Measurements from ENCODE around the gene VCAN. TPM values are rescaled to one million over a fixed set of nuclear protein-coding genes. Genes with fewer than 3 reads are reported as not detected.

Gene VCAN
- total RNA-seq, 4 donors from 2014 or later: 10.5 to 40.4 (median 16.6) TPM

- Histone ChIP-seq H3K27me3 (no peaks in the 10 kb centered on the region), H3K36me3 (no peaks in the 10 kb centered on the region), H3K4me1 (no peaks in the 10 kb centered on the region), H3K9me3 (no peaks in the 10 kb centered on the region), H3K27ac (no peak overlapping the region), H3K4me3 (no peak overlapping the region)
- DNase-seq: no peak
- TF ChIP-seq POLR2A (IDR thresholded peaks at IDR 0.05) (no peak), CTCF (IDR thresholded peaks at IDR 0.05) (no peak)
Measured at GRCh38 chr5:83522446-83522845, 50.9 kb downstream of the VCAN start.

- Histone ChIP-seq H3K27me3 (no peaks in the 10 kb centered on the region), H3K4me3 (no peak overlapping the region), H3K9me3 (no peaks in the 10 kb centered on the region), H3K4me1 (no peaks in the 10 kb centered on the region), H3K36me3 (no peaks in the 10 kb centered on the region), H3K27ac (no peak overlapping the region)
- DNase-seq: no peak
- TF ChIP-seq CTCF (IDR thresholded peaks at IDR 0.05) (no peak), POLR2A (IDR thresholded peaks at IDR 0.05) (no peak)
Measured at GRCh38 chr5:83523929-83524328, 52.4 kb downstream of the VCAN start.

GRCh38 chr5:83524345-83524744 is 52.8 kb downstream of the VCAN start:
- Histone ChIP-seq H3K9me3 (no peaks in the 10 kb centered on the region), H3K27me3 (no peaks in the 10 kb centered on the region), H3K27ac (no peak overlapping the region), H3K36me3 (no peaks in the 10 kb centered on the region), H3K4me1 (no peaks in the 10 kb centered on the region), H3K4me3 (no peak overlapping the region)
- TF ChIP-seq CTCF (IDR thresholded peaks at IDR 0.05) (no peak), POLR2A (IDR thresholded peaks at IDR 0.05) (no peak)
- no peak for DNase-seq

GRCh38 chr5:83524991-83525390 is 53.4 kb downstream of the VCAN start:
- TF ChIP-seq CTCF (IDR thresholded peaks at IDR 0.05) (no peak), POLR2A (IDR thresholded peaks at IDR 0.05) (no peak)
- Histone ChIP-seq H3K27me3 (no peaks in the 10 kb centered on the region), H3K9me3 (no peaks in the 10 kb centered on the region), H3K4me1 (no peaks in the 10 kb centered on the region), H3K27ac (no peak overlapping the region), H3K36me3 (no peaks in the 10 kb centered on the region), H3K4me3 (no peak overlapping the region)
- DNase-seq: no peak

GRCh38 chr5:83526289-83526688 is 54.7 kb downstream of the VCAN start:
- H3K36me3 ChIP-seq: no peaks in the 10 kb centered on the region
- no peaks in the 10 kb centered on the region for H3K4me1 ChIP-seq
- no peak overlapping the region for H3K27ac ChIP-seq
- no peaks in the 10 kb centered on the region for H3K27me3 ChIP-seq
- H3K4me3 ChIP-seq: no peak overlapping the region
- no peaks in the 10 kb centered on the region for H3K9me3 ChIP-seq
- no peak for DNase-seq
- TF ChIP-seq CTCF (IDR thresholded peaks at IDR 0.05) (no peak), POLR2A (IDR thresholded peaks at IDR 0.05) (no peak)

GRCh38 chr5:83527221-83527620 is 55.7 kb downstream of the VCAN start:
- no peak overlapping the region for H3K27ac ChIP-seq
- TF ChIP-seq CTCF (IDR thresholded peaks at IDR 0.05): no peak
- TF ChIP-seq POLR2A (IDR thresholded peaks at IDR 0.05): no peak
- H3K4me1 ChIP-seq: no peaks in the 10 kb centered on the region
- H3K9me3 ChIP-seq: no peaks in the 10 kb centered on the region
- H3K27me3 ChIP-seq: no peaks in the 10 kb centered on the region
- DNase-seq: no peak
- H3K4me3 ChIP-seq: no peak overlapping the region
- H3K36me3 ChIP-seq: no peaks in the 10 kb centered on the region

Data from Peyer's patch (tissue), 4 donors.